ENCODE results near the gene USP25. TPM values are rescaled to one million over a fixed set of nuclear protein-coding genes. Genes with fewer than 3 reads are reported as not detected.
A peak's percentile ranks its signal among the peaks of the same experiment; 100 is the strongest.

USP25 gene
- total and polyA plus RNA-seq, 7 donors, result 20.0 to 149 (median 104) TPM

- WGBS, 3 donors, result 59 to 77% (median 65%) methylated on average over 1 of the region's 1 CpG
- intact Hi-C loops (cut with DNase I), result no loop called here
- H3K4me1 ChIP-seq, result peaks cover 6% of the 10 kb centered on the region
- no peaks in the 10 kb centered on the region for H3K36me3 ChIP-seq (ENCODE audit: insufficient read depth in 1 of 2, low read depth in 1 of 2)
- H3K27ac ChIP-seq, result no peak overlapping the region
- no peaks in the 10 kb centered on the region for H3K9me3 ChIP-seq
- no peaks in the 10 kb centered on the region for H3K27me3 ChIP-seq (ENCODE audit: insufficient read depth in 3 of 3, low read length in 2 of 3)
- no peak overlapping the region for H3K4me3 ChIP-seq
- ATAC-seq, result no peak
- TF ChIP-seq CTCF (IDR thresholded peaks at IDR 0.05), result no peak
- no peak for DNase-seq
These were observed 28.0 kb upstream of the USP25 start for GRCh38 chr21:15701830-15702229.

GRCh38 chr21:15703932-15704331, 25.9 kb upstream of the USP25 start:
- DNase-seq, result no peak
- no peaks in the 10 kb centered on the region for H3K36me3 ChIP-seq (ENCODE audit: insufficient read depth in 1 of 2, low read depth in 1 of 2)
- WGBS, 3 donors, result 57 to 62% (median 61%) methylated on average over 2 of the region's 2 CpGs
- no peaks in the 10 kb centered on the region for H3K27me3 ChIP-seq (ENCODE audit: insufficient read depth in 3 of 3, low read length in 2 of 3)
- peak; percentile 36 to 85 (median 74) for ATAC-seq
- H3K27ac ChIP-seq, result peak overlapping the region; percentile 62
- intact Hi-C loops (cut with DNase I), result no loop called here
- no peak for TF ChIP-seq CTCF (IDR thresholded peaks at IDR 0.05)
- H3K4me3 ChIP-seq, result no peak overlapping the region
- peaks cover 9% of the 10 kb centered on the region for H3K4me1 ChIP-seq
- H3K9me3 ChIP-seq, result no peaks in the 10 kb centered on the region

- no peak for DNase-seq
- no peaks in the 10 kb centered on the region for H3K27me3 ChIP-seq (ENCODE audit: insufficient read depth in 3 of 3, low read length in 2 of 3)
- H3K4me1 ChIP-seq, result peaks cover 9% of the 10 kb centered on the region
- H3K4me3 ChIP-seq, result no peak overlapping the region
- 17 to 25% (median 20%) methylated on average over 3 of the region's 3 CpGs for WGBS, 3 donors
- H3K9me3 ChIP-seq, result no peaks in the 10 kb centered on the region
- peak; percentile 91 to 98 (median 98) for ATAC-seq
- no peak overlapping the region for H3K27ac ChIP-seq
- TF ChIP-seq CTCF (IDR thresholded peaks at IDR 0.05), result no peak
- H3K36me3 ChIP-seq (ENCODE audit: insufficient read depth in 1 of 2, low read depth in 1 of 2), result no peaks in the 10 kb centered on the region
- intact Hi-C loops (cut with DNase I), result no loop called here
These were observed 23.1 kb upstream of the USP25 start for GRCh38 chr21:15706696-15707095.

- Histone ChIP-seq H3K36me3 (ENCODE audit: insufficient read depth in 1 of 2, low read depth in 1 of 2) (no peaks in the 10 kb centered on the region), H3K27ac (no peak overlapping the region), H3K9me3 (no peaks in the 10 kb centered on the region), H3K4me1 (no peaks in the 10 kb centered on the region), H3K27me3 (ENCODE audit: insufficient read depth in 3 of 3, low read length in 2 of 3) (no peaks in the 10 kb centered on the region), H3K4me3 (no peak overlapping the region)
- TF ChIP-seq CTCF (IDR thresholded peaks at IDR 0.05), result no peak
- intact Hi-C loops (cut with DNase I), result no loop called here
- 49 to 98% (median 98%) methylated on average over 1 of the region's 1 CpG for WGBS, 3 donors
- ATAC-seq, result no peak
- no peak for DNase-seq
These were observed 16.4 kb upstream of the USP25 start for GRCh38 chr21:15713412-15713811.

GRCh38 chr21:15718711-15719110, 11.1 kb upstream of the USP25 start:
- no peaks in the 10 kb centered on the region for H3K4me1 ChIP-seq
- no peaks in the 10 kb centered on the region for H3K36me3 ChIP-seq (ENCODE audit: insufficient read depth in 1 of 2, low read depth in 1 of 2)
- no peak overlapping the region for H3K27ac ChIP-seq
- intact Hi-C loops (cut with DNase I), result no loop called here
- H3K27me3 ChIP-seq (ENCODE audit: insufficient read depth in 3 of 3, low read length in 2 of 3), result no peaks in the 10 kb centered on the region
- TF ChIP-seq CTCF (IDR thresholded peaks at IDR 0.05), result no peak
- no peaks in the 10 kb centered on the region for H3K9me3 ChIP-seq
- no peak overlapping the region for H3K4me3 ChIP-seq
- no peak for ATAC-seq
- no peak for DNase-seq

Data from psoas muscle (tissue), 8 donors.